Neuronal stem cell (in vitro differentiated cells): ENCODE data around the gene NEDD9.

Experiments used
- DNase-seq: peaks from one replicate; pipeline ENCODE4 v3.0.0-alpha.2; 2013; ENCODE audit warnings: low spot score
- H2AFZ ChIP-seq: one replicate; pipeline ENCODE4 v1.6.1; 2013; ENCODE audit warnings: mild to moderate bottlenecking, low read length, inconsistent platforms
- H2AK5ac ChIP-seq: 2 replicates; pipeline ENCODE4 v1.6.1; 2013; ENCODE audit warnings: low read depth, mild to moderate bottlenecking, inconsistent platforms, low read length, moderate library complexity, mixed read lengths
- H2BK120ac ChIP-seq: 2 replicates; pipeline ENCODE4 v1.6.1; 2013; ENCODE audit warnings: low read depth, mild to moderate bottlenecking, inconsistent platforms, low read length, moderate library complexity, mixed read lengths
- H2BK12ac ChIP-seq: one replicate; pipeline ENCODE4 v1.6.1; 2013; ENCODE audit warnings: low read length, inconsistent platforms
- H2BK15ac ChIP-seq: 2 replicates; pipeline ENCODE4 v1.6.1; 2013; ENCODE audit warnings: mild to moderate bottlenecking, low read length, inconsistent platforms, mixed read lengths
- H2BK5ac ChIP-seq: one replicate; pipeline ENCODE4 v1.6.1; 2013; ENCODE audit warnings: inconsistent platforms, mild to moderate bottlenecking, low read length, moderate library complexity
- H3K14ac ChIP-seq: one replicate; pipeline ENCODE4 v1.6.1; 2013; ENCODE audit warnings: low read length, inconsistent platforms
- H3K18ac ChIP-seq: 2 replicates; pipeline ENCODE4 v1.6.1; 2013; ENCODE audit warnings: low read length, inconsistent platforms
- H3K23ac ChIP-seq: 2 replicates; pipeline ENCODE4 v1.6.1; 2013; ENCODE audit warnings: low read depth, mild to moderate bottlenecking, mixed read lengths, low read length, inconsistent platforms; ENCODE audit not compliant: poor library complexity
- H3K27ac ChIP-seq: replicated peaks from 3 replicates; pipeline ENCODE4 v1.5.1; 2013; ENCODE audit warnings: low read length, inconsistent platforms
- H3K27me3 ChIP-seq, 3 experiments: 2 replicates each; pipeline ENCODE4 v1.6.1; 2013; ENCODE audit warnings: low read length in 3 of 3, mild to moderate bottlenecking in 2 of 3, inconsistent platforms in 1 of 3, low read depth in 1 of 3, mixed read lengths in 1 of 3, moderate library complexity in 1 of 3; ENCODE audit not compliant: control insufficient read depth in 3 of 3, insufficient read depth in 3 of 3
- H3K36me3 ChIP-seq, 2 donors: replicated peaks in 1 of 2; 2 replicates each; pipeline ENCODE4 v1.6.1; 2013; ENCODE audit warnings: low read length in 2 of 2; ENCODE audit not compliant: control insufficient read depth in 2 of 2, insufficient read depth in 2 of 2
- H3K4ac ChIP-seq: 2 replicates; pipeline ENCODE4 v1.6.1; 2013; ENCODE audit warnings: inconsistent platforms, mild to moderate bottlenecking, low read length, moderate library complexity
- H3K4me1 ChIP-seq, 2 donors: 1 replicate in 1 of 2; 2 replicates in 1 of 2; pipeline ENCODE4 v1.6.1; 2013; ENCODE audit warnings: low read length in 2 of 2, low read depth in 1 of 2; ENCODE audit not compliant: control insufficient read depth in 2 of 2, insufficient read depth in 1 of 2
- H3K4me2 ChIP-seq: one replicate; pipeline ENCODE4 v1.6.1; 2013; ENCODE audit warnings: mild to moderate bottlenecking, low read length, inconsistent platforms; ENCODE audit not compliant: insufficient read depth, poor library complexity, severe bottlenecking
- H3K4me3 ChIP-seq, 2 donors: 2 replicates each; pipeline ENCODE4 v1.5.1; 2013; ENCODE audit warnings: low read length in 2 of 2, mild to moderate bottlenecking in 2 of 2, inconsistent platforms in 1 of 2, moderate library complexity in 1 of 2
- H3K79me1 ChIP-seq: one replicate; pipeline ENCODE4 v1.6.1; 2013; ENCODE audit warnings: low read depth, mild to moderate bottlenecking, inconsistent platforms, low read length, moderate library complexity
- H3K9ac ChIP-seq: one replicate; pipeline ENCODE4 v1.6.1; 2013; ENCODE audit warnings: mild to moderate bottlenecking, low read depth, low read length, inconsistent platforms; ENCODE audit not compliant: poor library complexity
- H3K9me3 ChIP-seq, 2 donors: replicated peaks in 1 of 2; 2 replicates each; pipeline versions ENCODE3 to v1.6.1; 2013; ENCODE audit warnings: low read length in 2 of 2, mild to moderate bottlenecking in 2 of 2, inconsistent platforms in 1 of 2, low read depth in 1 of 2, mixed read lengths in 1 of 2, moderate library complexity in 1 of 2; ENCODE audit not compliant: control insufficient read depth in 2 of 2, insufficient read depth in 1 of 2
- H4K8ac ChIP-seq: one replicate; pipeline ENCODE4 v1.6.1; 2013; ENCODE audit warnings: low read depth, mild to moderate bottlenecking, inconsistent platforms, low read length, moderate library complexity
- H4K91ac ChIP-seq: one replicate; pipeline ENCODE4 v1.6.1; 2013; ENCODE audit warnings: low read length, low read depth, mild to moderate bottlenecking, inconsistent platforms; ENCODE audit not compliant: poor library complexity
- WGBS, 2 donors: extraction: QIAGEN DNeasy Blood & Tissue Kit; methylation state at CpG; one replicate each; pipeline ENCODE4 v1.1.7; 2013; ENCODE audit warnings: missing lambda C conversion rate in 2 of 2, mixed read lengths in 1 of 2; ENCODE audit not compliant: insufficient read length in 2 of 2, insufficient replicate concordance in 1 of 2; ENCODE audit errors: extremely low coverage in 2 of 2; 5-methylcytosine and 5-hydroxymethylcytosine counted together

NEDD9 gene

GRCh38 chr6:11197850-11198249 is 34.6 kb downstream of the NEDD9 start:
- H2BK12ac ChIP-seq: peak overlapping the region; percentile 47
- no peak overlapping the region for H4K8ac ChIP-seq
- peaks cover 4 to 60% of the 10 kb centered on the region in 2 donors for H3K36me3 ChIP-seq
- H3K4ac ChIP-seq: no peak overlapping the region
- H3K9me3 ChIP-seq: peaks cover 2 to 15% of the 10 kb centered on the region in 2 donors
- H3K4me1 ChIP-seq: peaks cover 23 to 42% of the 10 kb centered on the region in 2 donors
- WGBS, 2 donors: no CpG with 5 or more reads among the region's 8 CpGs
- peak overlapping the region; percentile 76 for H3K18ac ChIP-seq
- H3K4me2 ChIP-seq: no peak overlapping the region
- H3K27me3 ChIP-seq: no peaks in the 10 kb centered on the region
- no peak overlapping the region for H2BK15ac ChIP-seq
- no peaks in the 10 kb centered on the region for H3K79me1 ChIP-seq
- H3K14ac ChIP-seq: no peak overlapping the region
- no peak overlapping the region for H2AFZ ChIP-seq
- no peak overlapping the region for H3K9ac ChIP-seq
- no peak for DNase-seq
- H3K4me3 ChIP-seq: no peak overlapping the region
- no peak overlapping the region for H2BK5ac ChIP-seq
- no peak overlapping the region for H4K91ac ChIP-seq
- H3K23ac ChIP-seq: no peak overlapping the region
- H2AK5ac ChIP-seq: peak overlapping the region; percentile 1
- H2BK120ac ChIP-seq: no peak overlapping the region
- H3K27ac ChIP-seq: peak overlapping the region; percentile 56

- Histone ChIP-seq H2AFZ (peak overlapping the region; percentile 58), H3K36me3 (peaks cover 4 to 65% of the 10 kb centered on the region in 2 donors), H2BK5ac (no peak overlapping the region), H3K27me3 (no peaks in the 10 kb centered on the region), H2BK120ac (no peak overlapping the region), H3K79me1 (no peaks in the 10 kb centered on the region), H2BK15ac (no peak overlapping the region), H3K4me1 (peaks cover 18 to 36% of the 10 kb centered on the region in 2 donors), H4K91ac (no peak overlapping the region), H3K4me2 (no peak overlapping the region), H2BK12ac (no peak overlapping the region), H3K9me3 (peaks cover 2 to 15% of the 10 kb centered on the region in 2 donors), H3K4me3 (no peak overlapping the region), H3K14ac (no peak overlapping the region), H3K27ac (peak overlapping the region; percentile 87), H3K18ac (no peak overlapping the region), H3K23ac (no peak overlapping the region), H4K8ac (no peak overlapping the region), H3K4ac (no peak overlapping the region), H2AK5ac (no peak overlapping the region), H3K9ac (no peak overlapping the region)
- peak; percentile 37 for DNase-seq
- WGBS, 2 donors: no CpG with 5 or more reads among the region's 3 CpGs
Observed at GRCh38 chr6:11197175-11197536, 35.3 kb downstream of the NEDD9 start.

- H3K4me2 ChIP-seq: peak overlapping the region; percentile 43
- peak overlapping the region; percentile 87 for H3K27ac ChIP-seq
- peak overlapping the region; percentile 76 for H2BK5ac ChIP-seq
- H3K4ac ChIP-seq: no peak overlapping the region
- peaks cover 2 to 15% of the 10 kb centered on the region in 2 donors for H3K9me3 ChIP-seq
- H2BK15ac ChIP-seq: no peak overlapping the region
- peaks cover 4 to 70% of the 10 kb centered on the region in 2 donors for H3K36me3 ChIP-seq
- no peak overlapping the region for H3K9ac ChIP-seq
- H4K8ac ChIP-seq: no peak overlapping the region
- peaks cover 18 to 31% of the 10 kb centered on the region in 2 donors for H3K4me1 ChIP-seq
- H2BK120ac ChIP-seq: no peak overlapping the region
- DNase-seq: peak; percentile 42
- H3K14ac ChIP-seq: no peak overlapping the region
- peak overlapping the region; percentile 58 for H2AFZ ChIP-seq
- peak overlapping the region; percentile 76 for H3K18ac ChIP-seq
- H2BK12ac ChIP-seq: no peak overlapping the region
- H3K4me3 ChIP-seq: peak overlapping the region in 1 of 2 donors; percentile 10
- H3K27me3 ChIP-seq: no peaks in the 10 kb centered on the region
- H4K91ac ChIP-seq: no peak overlapping the region
- no peak overlapping the region for H2AK5ac ChIP-seq
- WGBS, 2 donors: no CpG with 5 or more reads among the region's 15 CpGs
- H3K23ac ChIP-seq: no peak overlapping the region
- no peaks in the 10 kb centered on the region for H3K79me1 ChIP-seq
Observed at GRCh38 chr6:11196511-11197174, 35.8 kb downstream of the NEDD9 start.

- no peak overlapping the region for H3K4me3 ChIP-seq
- peaks cover 4 to 13% of the 10 kb centered on the region in 2 donors for H3K9me3 ChIP-seq
- H2BK15ac ChIP-seq: no peak overlapping the region
- no peaks in the 10 kb centered on the region for H3K27me3 ChIP-seq
- no peaks in the 10 kb centered on the region for H3K79me1 ChIP-seq
- H3K18ac ChIP-seq: no peak overlapping the region
- H3K9ac ChIP-seq: no peak overlapping the region
- H2AFZ ChIP-seq: no peak overlapping the region
- peak overlapping the region; percentile 17 for H3K27ac ChIP-seq
- H4K91ac ChIP-seq: no peak overlapping the region
- no peak overlapping the region for H3K4ac ChIP-seq
- no peak overlapping the region for H4K8ac ChIP-seq
- no peak overlapping the region for H2BK12ac ChIP-seq
- H2BK5ac ChIP-seq: no peak overlapping the region
- H3K23ac ChIP-seq: no peak overlapping the region
- no CpG with 5 or more reads among the region's 12 CpGs for WGBS, 2 donors
- H2BK120ac ChIP-seq: no peak overlapping the region
- no peak overlapping the region for H3K4me2 ChIP-seq
- H3K14ac ChIP-seq: no peak overlapping the region
- no peak overlapping the region for H2AK5ac ChIP-seq
- H3K36me3 ChIP-seq: peaks cover 15 to 74% of the 10 kb centered on the region in 2 donors
- no peak for DNase-seq
- H3K4me1 ChIP-seq: peaks cover 15 to 31% of the 10 kb centered on the region in 2 donors
Observed at GRCh38 chr6:11194356-11195218, 37.9 kb downstream of the NEDD9 start.
